Activated CD8-positive, alpha-beta T cell treated with anti-CD3 and anti-CD28 coated beads, Interleukin-2, amount 10 ng/mL, durations not matched to agents 7 days and 5 days (primary cell): ENCODE data around the gene FBXW11. TPM values are rescaled to one million over a fixed set of nuclear protein-coding genes. Genes with fewer than 3 reads are reported as not detected.

ENCODE experiments used
- ATAC-seq: fragments of 150-1000 bp; cut with Tn5 transposase; one replicate; pipeline ENCODE4 v1.10.0; 2021; ENCODE audit warnings: moderate library complexity
- CTCF ChIA-PET: fragments of 350-600 bp; sonication (Branson Sonifier 250); formaldehyde crosslinking; loops from one replicate; lab custom pipeline; 2021; ENCODE audit warnings: antibody characterized with exemption; lab: Charles Lee
- POLR2A ChIA-PET: fragments of 350-600 bp; sonication (Branson Sonifier 250); formaldehyde crosslinking; loops from one replicate; lab custom pipeline; 2021; ENCODE audit warnings: antibody characterized with exemption; lab: Charles Lee
- DNase-seq: peaks from one replicate; pipeline ENCODE4 v3.0.0-alpha.2; 2020
- H3K27ac Mint-ChIP-seq: one replicate; pipeline ENCODE4 v1.8.0; 2021; ENCODE audit warnings: mild to moderate bottlenecking, mixed read lengths
- H3K27me3 Mint-ChIP-seq: one replicate; pipeline ENCODE4 v1.8.0; 2021; ENCODE audit warnings: low read depth, mixed read lengths
- H3K36me3 Mint-ChIP-seq: one replicate; pipeline ENCODE4 v1.8.0; 2021; ENCODE audit warnings: low read depth, mixed read lengths
- H3K4me1 Mint-ChIP-seq: one replicate; pipeline ENCODE4 v1.8.0; 2021; ENCODE audit warnings: low read depth, mixed read lengths
- H3K4me3 Mint-ChIP-seq: one replicate; pipeline ENCODE4 v1.8.0; 2021; ENCODE audit warnings: mild to moderate bottlenecking, mixed read lengths
- H3K9me3 Mint-ChIP-seq: one replicate; pipeline ENCODE4 v1.8.0; 2022; ENCODE audit warnings: mixed read lengths; ENCODE audit not compliant: insufficient read depth
- total RNA-seq, 2 experiments: library from RNA; stranded (reverse); gene quantifications; one replicate each; pipeline ENCODE4 v1.2.3, GENCODE V29; 2021

FBXW11 gene
- total RNA-seq, 2 experiments from 2014 or later: 26.3 to 27.1 TPM

DNA sequence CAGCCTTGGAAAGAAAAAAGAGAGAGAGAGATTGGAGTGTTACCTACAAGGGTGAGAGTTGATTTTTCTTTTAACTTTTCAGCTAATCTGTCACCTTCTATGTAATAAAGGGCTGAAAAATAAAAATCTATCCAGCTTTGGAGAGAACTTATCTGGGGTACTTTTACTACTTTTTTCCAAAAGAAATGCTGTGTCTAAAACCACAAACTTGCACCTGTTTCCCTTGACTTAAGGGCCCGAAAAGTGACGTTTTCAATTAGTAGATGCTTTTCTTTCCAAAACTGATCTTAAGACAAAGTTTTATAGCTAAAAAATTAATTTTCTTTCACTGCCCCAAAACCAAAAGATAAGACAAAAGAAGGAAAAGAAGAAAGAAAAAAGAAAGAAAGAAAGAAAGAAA, 172.0 kb downstream of the FBXW11 start:
- H3K27me3 Mint-ChIP-seq: no peaks in the 10 kb centered on the region
- H3K36me3 Mint-ChIP-seq: no peaks in the 10 kb centered on the region
- H3K27ac Mint-ChIP-seq: no peak overlapping the region
- DNase-seq (no peak), ATAC-seq (no peak)
- ChIA-PET POLR2A (interaction anchor here (0.6 to 1.1 kb wide), 2 partner anchors 8 to 20 kb away, joined by 3 read pairs; no protein-coding TSS in a partner anchor), CTCF (no interaction called here)
- H3K4me1 Mint-ChIP-seq: no peaks in the 10 kb centered on the region
- H3K9me3 Mint-ChIP-seq: no peaks in the 10 kb centered on the region
- H3K4me3 Mint-ChIP-seq: no peak overlapping the region

DNA sequence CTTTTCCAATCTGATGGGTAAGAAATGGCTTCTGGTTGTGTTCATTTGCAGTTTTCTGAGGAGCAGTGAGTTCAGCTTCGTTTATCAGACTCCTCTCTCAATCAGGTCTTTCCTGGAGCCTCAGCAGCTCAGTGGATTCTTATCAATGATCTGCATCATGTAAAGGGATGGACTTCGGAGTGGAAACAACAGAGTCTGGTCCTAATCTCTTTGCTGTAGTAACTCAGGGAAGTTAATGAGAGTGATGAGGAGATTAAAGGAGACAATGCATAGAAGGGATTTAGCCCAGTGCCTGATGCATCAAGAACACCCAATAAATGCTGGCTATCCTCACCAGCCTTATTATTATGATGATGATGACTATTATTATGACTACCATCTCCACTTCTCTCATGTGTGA, 173.7 kb downstream of the FBXW11 start:
- ChIA-PET CTCF (no interaction called here), POLR2A (no interaction called here)
- Mint-ChIP-seq H3K27ac (no peak overlapping the region), H3K4me3 (no peak overlapping the region), H3K4me1 (no peaks in the 10 kb centered on the region), H3K36me3 (no peaks in the 10 kb centered on the region), H3K27me3 (no peaks in the 10 kb centered on the region), H3K9me3 (no peaks in the 10 kb centered on the region)
- DNase-seq: no peak
- no peak for ATAC-seq

DNA sequence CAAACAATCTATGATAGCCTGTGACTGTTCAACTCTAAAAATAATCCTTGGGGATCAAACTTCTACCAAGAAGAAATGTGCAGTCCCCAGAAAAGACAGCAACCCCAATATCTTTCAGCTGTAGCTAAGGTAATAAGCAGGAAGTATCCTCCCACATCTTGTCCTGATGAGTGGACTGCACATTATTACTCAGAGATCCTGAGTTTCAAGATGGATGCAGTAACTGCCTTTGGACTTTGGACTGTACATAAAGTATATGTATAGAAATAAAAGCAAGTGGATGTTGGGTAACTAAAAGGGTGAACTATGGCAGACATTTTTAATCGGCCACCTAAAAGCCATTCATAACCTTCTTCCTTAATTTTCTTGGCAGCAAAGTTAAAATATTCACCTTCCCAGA, 175.8 kb downstream of the FBXW11 start:
- Mint-ChIP-seq H3K27me3 (no peaks in the 10 kb centered on the region), H3K36me3 (no peaks in the 10 kb centered on the region), H3K4me3 (no peak overlapping the region), H3K4me1 (no peaks in the 10 kb centered on the region), H3K9me3 (no peaks in the 10 kb centered on the region), H3K27ac (no peak overlapping the region)
- ATAC-seq (no peak), DNase-seq (no peak)
- POLR2A ChIA-PET: no interaction called here
- CTCF ChIA-PET: no interaction called here

DNA sequence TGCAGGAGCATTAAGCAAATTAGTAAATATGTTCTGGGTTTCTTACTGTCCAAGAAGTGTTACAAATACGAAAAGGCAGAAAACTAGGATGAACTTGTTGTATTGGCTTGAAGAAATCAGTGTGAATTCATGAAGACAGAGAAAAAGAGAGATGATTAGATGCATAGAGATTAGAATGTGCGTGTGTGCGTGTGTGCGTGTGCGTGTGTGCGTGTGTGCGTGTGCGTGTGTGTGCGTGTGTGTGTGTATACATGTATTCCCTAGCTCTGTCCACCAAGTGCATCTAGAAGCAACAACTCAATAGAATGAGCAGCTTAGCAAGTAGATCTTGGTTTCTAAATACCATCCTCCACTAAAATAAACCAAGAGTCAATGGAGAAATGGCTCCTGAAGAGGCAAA, 179.3 kb downstream of the FBXW11 start:
- no peaks in the 10 kb centered on the region for H3K4me1 Mint-ChIP-seq
- no peaks in the 10 kb centered on the region for H3K27me3 Mint-ChIP-seq
- POLR2A ChIA-PET: no interaction called here
- DNase-seq: no peak
- CTCF ChIA-PET: no interaction called here
- no peaks in the 10 kb centered on the region for H3K9me3 Mint-ChIP-seq
- no peaks in the 10 kb centered on the region for H3K36me3 Mint-ChIP-seq
- no peak overlapping the region for H3K4me3 Mint-ChIP-seq
- no peak overlapping the region for H3K27ac Mint-ChIP-seq
- no peak for ATAC-seq

DNA sequence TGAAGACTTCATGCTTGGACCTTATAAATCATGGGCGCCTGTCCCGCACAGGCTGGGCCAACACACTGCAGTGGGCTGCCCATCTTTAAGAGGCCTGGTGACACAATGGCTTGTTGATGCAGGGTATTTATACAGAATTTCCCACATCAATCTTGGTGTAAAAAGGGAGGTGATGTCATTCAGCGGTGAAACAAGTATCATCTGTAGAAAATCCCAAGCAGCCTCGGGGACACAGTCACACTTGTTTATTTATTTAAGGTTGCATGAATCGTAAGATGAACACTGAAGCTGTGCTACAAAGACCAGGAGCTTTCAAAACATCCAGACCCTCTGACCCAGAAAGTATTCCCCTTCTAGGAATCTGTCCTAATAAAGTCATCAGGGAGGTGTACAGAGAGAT, 180.3 kb downstream of the FBXW11 start:
- CTCF ChIA-PET: no interaction called here
- no peak for DNase-seq
- H3K27ac Mint-ChIP-seq: no peak overlapping the region

DNA sequence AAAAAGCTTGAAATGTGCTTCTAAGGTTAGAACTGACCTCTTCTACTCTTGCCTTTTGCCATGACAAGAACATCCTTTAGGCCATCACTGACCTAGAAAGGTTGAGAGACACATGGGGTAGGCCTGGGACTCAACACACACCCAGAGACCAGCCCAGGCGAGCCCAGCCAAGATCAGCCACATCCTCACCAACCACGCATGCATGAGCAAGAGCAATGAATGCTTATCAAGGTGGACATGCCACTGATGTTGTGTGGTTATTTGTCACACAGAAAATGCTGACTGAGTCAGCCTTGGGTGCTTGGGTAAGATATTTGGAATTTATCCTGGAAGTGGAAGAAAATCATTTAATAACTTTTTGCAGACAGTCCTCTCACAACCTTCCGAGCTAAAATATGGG, 181.4 kb downstream of the FBXW11 start:
- CTCF ChIA-PET: no interaction called here
- H3K27ac Mint-ChIP-seq: no peak overlapping the region

More for the DNA sequence above, 180.3 kb downstream of the FBXW11 start:
- Mint-ChIP-seq H3K9me3 (no peaks in the 10 kb centered on the region), H3K27me3 (no peaks in the 10 kb centered on the region), H3K4me3 (no peak overlapping the region), H3K36me3 (no peaks in the 10 kb centered on the region), H3K4me1 (no peaks in the 10 kb centered on the region)
- POLR2A ChIA-PET: no interaction called here
- ATAC-seq: no peak

DNA sequence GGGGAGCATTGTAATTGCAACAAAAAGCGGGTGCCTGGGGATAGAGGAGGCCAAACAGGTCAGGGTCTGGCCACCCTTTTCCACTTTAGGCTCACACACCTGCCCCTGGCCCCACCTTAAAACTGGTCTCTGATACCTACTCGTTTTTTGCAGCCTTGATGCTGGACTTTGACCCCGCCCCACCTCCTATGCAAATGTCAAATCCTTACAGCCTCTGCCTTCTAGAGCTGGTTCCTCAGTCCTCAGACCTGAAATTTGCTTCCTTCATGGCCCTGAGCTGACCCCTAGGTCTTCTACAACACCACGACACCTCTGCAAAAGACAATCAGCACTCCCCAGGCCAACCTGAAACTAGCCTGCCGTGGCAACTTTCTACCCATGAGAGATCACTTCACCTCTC, 183.2 kb downstream of the FBXW11 start:
- no peak for DNase-seq
- Mint-ChIP-seq H3K27me3 (no peaks in the 10 kb centered on the region), H3K9me3 (no peaks in the 10 kb centered on the region), H3K4me3 (no peak overlapping the region), H3K4me1 (no peaks in the 10 kb centered on the region), H3K36me3 (no peaks in the 10 kb centered on the region), H3K27ac (no peak overlapping the region)
- no peak for ATAC-seq
- ChIA-PET CTCF (no interaction called here), POLR2A (no interaction called here)

More for the DNA sequence above, 181.4 kb downstream of the FBXW11 start:
- Mint-ChIP-seq H3K36me3 (no peaks in the 10 kb centered on the region), H3K4me1 (no peaks in the 10 kb centered on the region), H3K9me3 (no peaks in the 10 kb centered on the region), H3K4me3 (no peak overlapping the region), H3K27me3 (no peaks in the 10 kb centered on the region)
- no peak for ATAC-seq
- POLR2A ChIA-PET: no interaction called here
- DNase-seq: no peak

DNA sequence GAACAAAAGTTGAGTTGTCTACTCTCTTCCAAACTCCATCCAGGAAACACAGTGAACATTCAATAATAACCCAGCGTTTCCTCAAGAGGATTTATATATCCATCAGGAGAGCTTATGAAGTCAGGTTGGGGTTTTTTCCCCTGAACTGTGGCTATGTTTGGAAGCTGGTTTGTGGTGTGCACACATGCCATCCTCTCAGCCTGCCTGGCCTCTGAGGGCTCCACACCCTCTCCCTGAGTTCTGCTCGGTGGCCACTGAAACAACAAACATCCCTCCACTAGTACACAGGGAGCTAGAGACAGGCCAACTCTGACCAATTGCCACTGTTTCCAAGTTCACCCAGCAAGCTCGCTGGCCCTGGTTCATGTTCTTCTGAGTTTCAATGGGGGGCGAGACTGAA, 185.2 kb downstream of the FBXW11 start:
- Mint-ChIP-seq H3K9me3 (no peaks in the 10 kb centered on the region), H3K27ac (no peak overlapping the region), H3K27me3 (peaks cover 3% of the 10 kb centered on the region), H3K4me3 (no peak overlapping the region), H3K36me3 (no peaks in the 10 kb centered on the region), H3K4me1 (no peaks in the 10 kb centered on the region)
- ATAC-seq (no peak), DNase-seq (no peak)
- ChIA-PET POLR2A (no interaction called here), CTCF (no interaction called here)

DNA sequence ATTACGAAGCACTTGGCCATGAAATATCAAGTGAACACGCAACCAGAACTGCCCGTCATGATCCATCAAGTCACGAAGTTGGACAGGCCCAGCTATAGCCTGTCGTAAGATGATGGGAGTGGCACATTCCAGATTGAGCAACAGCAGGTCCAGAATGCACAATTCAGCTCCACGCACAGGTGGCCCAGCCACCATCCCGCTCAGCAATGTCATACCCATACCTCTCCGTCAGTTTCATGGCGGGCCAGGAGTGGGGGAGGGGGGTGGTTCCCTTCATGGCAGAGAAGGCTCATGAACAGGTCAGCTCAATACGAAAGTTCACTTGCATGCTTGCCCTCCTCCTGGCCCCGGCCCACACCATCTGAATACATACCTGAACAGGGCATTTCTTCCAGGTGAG, 185.9 kb downstream of the FBXW11 start:
- Mint-ChIP-seq H3K4me1 (no peaks in the 10 kb centered on the region), H3K9me3 (no peaks in the 10 kb centered on the region), H3K36me3 (no peaks in the 10 kb centered on the region), H3K4me3 (no peak overlapping the region), H3K27me3 (peaks cover 3% of the 10 kb centered on the region), H3K27ac (no peak overlapping the region)
- POLR2A ChIA-PET: no interaction called here
- ATAC-seq (no peak), DNase-seq (no peak)
- CTCF ChIA-PET: no interaction called here

DNA sequence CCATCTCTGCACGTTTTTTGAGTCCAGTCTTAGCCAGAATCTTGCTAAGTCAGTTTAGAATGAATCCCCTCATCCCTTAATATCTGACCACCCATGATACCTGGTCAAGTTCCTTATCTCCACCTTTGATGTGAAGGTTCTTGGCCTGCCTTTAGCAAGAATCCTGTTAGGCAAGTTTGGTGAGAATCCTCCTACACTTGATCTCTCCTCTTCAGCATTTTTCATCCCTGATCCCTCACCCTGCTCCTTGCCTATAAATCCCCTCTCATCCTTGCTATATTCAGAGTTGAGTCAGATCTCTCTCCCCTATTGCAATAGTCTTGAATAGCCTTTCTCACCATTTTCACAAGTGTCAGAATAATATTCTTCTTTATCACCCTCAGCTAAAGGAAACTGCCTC, 189.8 kb downstream of the FBXW11 start:
- CTCF ChIA-PET: no interaction called here
- no peak for DNase-seq
- H3K36me3 Mint-ChIP-seq: no peaks in the 10 kb centered on the region
- H3K9me3 Mint-ChIP-seq: no peaks in the 10 kb centered on the region
- H3K4me1 Mint-ChIP-seq: no peaks in the 10 kb centered on the region
- H3K4me3 Mint-ChIP-seq: no peak overlapping the region
- peaks cover 3% of the 10 kb centered on the region for H3K27me3 Mint-ChIP-seq
- POLR2A ChIA-PET: no interaction called here
- H3K27ac Mint-ChIP-seq: no peak overlapping the region
- no peak for ATAC-seq

DNA sequence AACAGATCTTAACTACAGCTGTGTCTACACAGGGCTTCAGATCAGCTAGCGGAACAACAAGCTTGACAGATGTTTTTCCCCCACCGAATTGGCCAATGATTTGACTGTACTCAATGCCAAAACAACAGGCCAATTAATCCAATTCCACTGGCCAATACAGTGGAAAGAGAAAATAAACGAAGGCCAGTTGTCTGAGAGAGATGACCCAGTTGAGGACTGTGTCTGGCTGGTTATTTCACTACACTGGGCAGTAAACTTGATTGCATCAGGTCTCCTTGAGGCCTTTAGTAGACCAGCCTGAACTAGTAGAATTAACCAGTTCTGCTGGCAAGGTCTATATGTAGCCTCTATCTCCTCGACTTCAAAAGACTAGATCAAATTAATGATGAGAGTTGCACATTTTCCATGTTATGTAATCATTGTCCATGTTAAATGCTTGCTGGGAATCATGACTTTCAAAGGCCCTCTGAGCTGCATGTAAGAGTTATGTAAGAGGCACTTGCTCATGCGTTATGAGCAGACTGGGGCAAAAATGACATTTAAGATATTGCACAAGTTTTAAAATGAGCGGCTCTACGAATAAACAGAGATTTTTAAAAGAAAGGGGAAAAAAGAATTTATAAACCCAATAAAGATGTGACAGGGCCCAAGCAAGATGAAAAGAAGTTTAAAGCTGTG, 192.5 kb downstream of the FBXW11 start:
- H3K4me1 Mint-ChIP-seq: no peaks in the 10 kb centered on the region
- no peak overlapping the region for H3K4me3 Mint-ChIP-seq
- no peaks in the 10 kb centered on the region for H3K9me3 Mint-ChIP-seq
- ChIA-PET POLR2A (no interaction called here), CTCF (no interaction called here)
- no peak overlapping the region for H3K27ac Mint-ChIP-seq
- ATAC-seq: no peak
- no peaks in the 10 kb centered on the region for H3K36me3 Mint-ChIP-seq
- DNase-seq: no peak
- H3K27me3 Mint-ChIP-seq: peaks cover 3% of the 10 kb centered on the region

DNA sequence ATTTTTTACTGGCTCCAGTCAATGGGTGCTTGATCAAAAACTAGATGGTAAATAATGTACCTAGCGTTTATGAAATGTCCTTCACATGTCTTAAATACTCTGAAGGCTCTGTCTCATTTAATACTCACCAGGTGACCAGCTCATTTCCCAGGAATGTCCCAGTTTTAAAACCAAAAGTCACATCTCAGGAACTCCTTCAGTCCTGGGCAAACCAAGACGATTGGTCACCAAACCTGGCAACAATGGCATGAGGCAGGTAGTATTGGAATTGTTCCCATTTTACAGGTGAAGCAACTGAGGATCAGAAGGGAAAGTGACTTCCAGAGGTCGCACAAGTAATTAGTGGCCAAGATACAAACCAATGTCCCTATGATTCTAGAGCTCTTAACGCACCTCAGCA, 193.2 kb downstream of the FBXW11 start:
- Mint-ChIP-seq H3K27me3 (peaks cover 6% of the 10 kb centered on the region), H3K4me1 (no peaks in the 10 kb centered on the region), H3K4me3 (no peak overlapping the region), H3K27ac (no peak overlapping the region), H3K9me3 (no peaks in the 10 kb centered on the region), H3K36me3 (no peaks in the 10 kb centered on the region)
- ChIA-PET CTCF (no interaction called here), POLR2A (no interaction called here)
- no peak for DNase-seq
- no peak for ATAC-seq
